Nephron (organoid): ENCODE data around the gene ARHGEF7.
"Not testable (repeated sequence)": the region's sequence is repeated elsewhere in the genome, so short reads cannot be mapped to it uniquely, and the experiment has no call there.

ENCODE experiments used
- H3K27ac Mint-ChIP-seq, 3 experiments: 2 replicates each; pipeline ENCODE4 v1.8.0; 2020; ENCODE audit warnings: mixed read lengths in 3 of 3, mild to moderate bottlenecking in 2 of 3, moderate library complexity in 1 of 3
- H3K27me3 Mint-ChIP-seq: 2 replicates; pipeline ENCODE4 v1.8.0; 2021; ENCODE audit warnings: low read depth, mild to moderate bottlenecking, moderate library complexity, mixed read lengths
- H3K36me3 Mint-ChIP-seq: 2 replicates; pipeline ENCODE4 v1.8.0; 2020; ENCODE audit warnings: low read depth, mixed read lengths
- H3K4me1 Mint-ChIP-seq: 2 replicates; pipeline ENCODE4 v1.8.0; 2020; ENCODE audit warnings: mixed read lengths
- H3K4me3 Mint-ChIP-seq, 3 experiments: 2 replicates each; pipeline ENCODE4 v1.8.0; 2020; ENCODE audit warnings: mild to moderate bottlenecking in 3 of 3, mixed read lengths in 3 of 3, moderate library complexity in 2 of 3
- H3K9me3 Mint-ChIP-seq: 2 replicates; pipeline ENCODE4 v1.8.0; 2020; ENCODE audit warnings: mixed read lengths
- TF ChIP-seq, protein P1 (sequence below), 3 experiments: fragments of 200-600 bp; sonication (generic); IDR thresholded peaks; one replicate each; pipeline ENCODE4 v1.5.0; 2021; ENCODE audit warnings: antibody characterized with exemption in 3 of 3; ENCODE audit not compliant: unreplicated experiment in 3 of 3

Gene ARHGEF7

GRCh38 chr13:111198732-111199378 lies 83.7 kb downstream of the ARHGEF7 start:
- H3K27me3 Mint-ChIP-seq, H3K27ac Mint-ChIP-seq, H3K4me3 Mint-ChIP-seq: not testable (repeated sequence)
- Mint-ChIP-seq H3K4me1 (peaks cover 30% of the 10 kb centered on the region), H3K9me3 (peaks cover 22% of the 10 kb centered on the region), H3K36me3 (peaks cover 67% of the 10 kb centered on the region)

GRCh38 chr13:111201304-111201940 lies 86.3 kb downstream of the ARHGEF7 start:
- Mint-ChIP-seq H3K27ac (peak overlapping the region; percentile 1 to 87 (median 75)), H3K36me3 (peaks cover 48% of the 10 kb centered on the region), H3K4me3 (no peak overlapping the region), H3K4me1 (peaks cover 52% of the 10 kb centered on the region), H3K9me3 (peaks cover 10% of the 10 kb centered on the region), H3K27me3 (no peaks in the 10 kb centered on the region)
- TF ChIP-seq, protein P1, sequence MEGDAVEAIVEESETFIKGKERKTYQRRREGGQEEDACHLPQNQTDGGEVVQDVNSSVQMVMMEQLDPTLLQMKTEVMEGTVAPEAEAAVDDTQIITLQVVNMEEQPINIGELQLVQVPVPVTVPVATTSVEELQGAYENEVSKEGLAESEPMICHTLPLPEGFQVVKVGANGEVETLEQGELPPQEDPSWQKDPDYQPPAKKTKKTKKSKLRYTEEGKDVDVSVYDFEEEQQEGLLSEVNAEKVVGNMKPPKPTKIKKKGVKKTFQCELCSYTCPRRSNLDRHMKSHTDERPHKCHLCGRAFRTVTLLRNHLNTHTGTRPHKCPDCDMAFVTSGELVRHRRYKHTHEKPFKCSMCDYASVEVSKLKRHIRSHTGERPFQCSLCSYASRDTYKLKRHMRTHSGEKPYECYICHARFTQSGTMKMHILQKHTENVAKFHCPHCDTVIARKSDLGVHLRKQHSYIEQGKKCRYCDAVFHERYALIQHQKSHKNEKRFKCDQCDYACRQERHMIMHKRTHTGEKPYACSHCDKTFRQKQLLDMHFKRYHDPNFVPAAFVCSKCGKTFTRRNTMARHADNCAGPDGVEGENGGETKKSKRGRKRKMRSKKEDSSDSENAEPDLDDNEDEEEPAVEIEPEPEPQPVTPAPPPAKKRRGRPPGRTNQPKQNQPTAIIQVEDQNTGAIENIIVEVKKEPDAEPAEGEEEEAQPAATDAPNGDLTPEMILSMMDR (IDR thresholded peaks at IDR 0.05; ENCODE audit: unreplicated experiment in 3 of 3): no peak

- Mint-ChIP-seq H3K27ac (peak overlapping the region; percentile 75 to 87 (median 84)), H3K4me3 (no peak overlapping the region), H3K4me1 (peaks cover 52% of the 10 kb centered on the region), H3K36me3 (peaks cover 41% of the 10 kb centered on the region), H3K9me3 (peaks cover 5% of the 10 kb centered on the region), H3K27me3 (no peaks in the 10 kb centered on the region)
- TF ChIP-seq, protein P1 (IDR thresholded peaks at IDR 0.05; ENCODE audit: unreplicated experiment in 3 of 3): no peak
These were observed 87.1 kb downstream of the ARHGEF7 start for GRCh38 chr13:111202156-111202621.

- H3K27me3 Mint-ChIP-seq: no peaks in the 10 kb centered on the region
- peak overlapping the region; percentile 12 to 37 (median 29) for H3K4me3 Mint-ChIP-seq
- peak overlapping the region; percentile 75 to 87 (median 84) for H3K27ac Mint-ChIP-seq
- TF ChIP-seq, protein P1 (IDR thresholded peaks at IDR 0.05; ENCODE audit: unreplicated experiment in 3 of 3): no peak
- H3K4me1 Mint-ChIP-seq: peaks cover 57% of the 10 kb centered on the region
- no peaks in the 10 kb centered on the region for H3K9me3 Mint-ChIP-seq
- H3K36me3 Mint-ChIP-seq: peaks cover 35% of the 10 kb centered on the region
These were observed 87.6 kb downstream of the ARHGEF7 start for GRCh38 chr13:111202745-111203144.

DNA sequence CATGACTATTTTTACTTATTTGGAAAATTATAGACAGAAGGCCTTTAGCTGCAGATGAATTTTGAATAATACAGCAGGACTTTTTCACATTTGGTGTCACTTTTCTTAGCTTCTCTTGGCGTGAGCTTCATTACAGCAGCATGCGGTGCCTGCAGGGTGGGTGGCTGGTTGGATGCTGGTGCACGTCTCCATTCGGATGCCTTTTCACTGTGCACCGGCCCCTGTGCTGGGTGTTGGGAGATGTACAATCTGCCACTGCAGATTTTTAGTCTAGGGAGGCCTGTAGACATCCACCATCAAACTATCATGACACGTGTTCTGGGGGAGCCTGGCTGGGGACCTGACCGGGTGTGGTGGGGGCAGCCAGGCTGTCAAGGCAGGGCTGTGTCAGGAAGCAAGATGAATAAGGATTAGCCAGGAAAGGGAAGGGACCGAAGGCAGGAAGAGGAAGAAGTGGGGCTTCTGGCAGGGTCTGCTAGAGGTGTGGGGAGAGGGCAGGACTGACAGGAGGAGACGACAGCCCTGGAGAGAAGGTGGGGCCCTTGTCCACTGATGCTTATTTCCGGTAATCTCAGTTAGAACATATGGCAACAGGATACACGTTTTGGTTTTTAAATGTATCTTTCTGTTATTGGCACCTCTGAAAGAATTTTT lies 88.8 kb downstream of the ARHGEF7 start:
- TF ChIP-seq, protein P1 (IDR thresholded peaks at IDR 0.05; ENCODE audit: unreplicated experiment in 3 of 3): no peak
- Mint-ChIP-seq H3K27ac (peak overlapping the region; percentile 63 to 75 (median 64)), H3K4me1 (peaks cover 58% of the 10 kb centered on the region), H3K27me3 (no peaks in the 10 kb centered on the region), H3K4me3 (peak overlapping the region; percentile 11 to 67 (median 63)), H3K36me3 (peaks cover 24% of the 10 kb centered on the region), H3K9me3 (no peaks in the 10 kb centered on the region)

GRCh38 chr13:111204438-111205177 lies 89.5 kb downstream of the ARHGEF7 start:
- peaks cover 59% of the 10 kb centered on the region for H3K4me1 Mint-ChIP-seq
- H3K27ac Mint-ChIP-seq: peak overlapping the region; percentile 63 to 75 (median 64)
- TF ChIP-seq, protein P1 (IDR thresholded peaks at IDR 0.05; ENCODE audit: unreplicated experiment in 3 of 3): no peak
- no peaks in the 10 kb centered on the region for H3K9me3 Mint-ChIP-seq
- peak overlapping the region; percentile 41 to 74 (median 60) for H3K4me3 Mint-ChIP-seq
- peaks cover 17% of the 10 kb centered on the region for H3K36me3 Mint-ChIP-seq
- H3K27me3 Mint-ChIP-seq: no peaks in the 10 kb centered on the region
